CD1c-positive myeloid dendritic cell (primary cell): ENCODE data around the gene PEAK1.
"Not testable (repeated sequence)": the region's sequence is repeated elsewhere in the genome, so short reads cannot be mapped to it uniquely, and the experiment has no call there.

Experiments used
- DNase-seq: peaks from one replicate; pipeline ENCODE4 v3.0.0-alpha.2; 2016; ENCODE audit errors: extremely low spot score

The PEAK1 gene

DNA sequence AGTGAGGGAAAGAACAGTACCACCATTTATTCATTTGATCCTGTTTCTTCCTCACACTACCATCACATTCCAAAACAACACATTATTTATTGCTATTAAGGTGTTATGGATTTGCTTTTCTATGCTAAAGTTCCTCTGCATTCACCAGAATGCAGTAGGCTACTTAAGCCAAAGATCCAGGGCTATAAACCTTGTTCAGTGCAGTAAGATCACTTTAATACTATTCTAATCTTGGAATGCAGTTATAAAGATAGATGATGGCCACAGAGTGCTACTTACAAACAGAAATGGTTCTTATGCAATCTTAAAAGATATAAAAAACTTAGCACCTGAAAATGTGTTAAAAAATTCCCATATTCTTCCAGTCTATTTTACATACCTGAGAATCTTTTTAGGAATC lies 241.5 kb downstream of the PEAK1 start:
- no peak for DNase-seq

DNA sequence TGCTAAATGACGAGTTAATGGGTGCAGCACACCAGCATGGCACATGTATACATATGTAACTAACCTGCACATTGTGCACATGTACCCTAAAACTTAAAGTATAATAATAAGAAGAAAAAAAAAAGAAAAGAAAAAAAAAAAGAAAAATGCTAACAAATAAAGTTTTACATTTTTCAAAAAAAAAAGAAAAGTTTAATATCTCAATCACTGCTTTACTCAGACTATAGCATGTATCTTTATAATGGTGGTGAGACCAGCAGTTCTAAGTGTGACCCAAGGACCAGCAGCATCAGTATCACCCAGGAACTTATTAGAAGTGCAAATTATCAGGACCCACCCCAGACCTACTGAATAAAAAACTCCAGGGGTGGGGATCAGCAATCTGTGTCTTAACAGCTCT lies 243.8 kb downstream of the PEAK1 start:
- DNase-seq: not testable (repeated sequence)

DNA sequence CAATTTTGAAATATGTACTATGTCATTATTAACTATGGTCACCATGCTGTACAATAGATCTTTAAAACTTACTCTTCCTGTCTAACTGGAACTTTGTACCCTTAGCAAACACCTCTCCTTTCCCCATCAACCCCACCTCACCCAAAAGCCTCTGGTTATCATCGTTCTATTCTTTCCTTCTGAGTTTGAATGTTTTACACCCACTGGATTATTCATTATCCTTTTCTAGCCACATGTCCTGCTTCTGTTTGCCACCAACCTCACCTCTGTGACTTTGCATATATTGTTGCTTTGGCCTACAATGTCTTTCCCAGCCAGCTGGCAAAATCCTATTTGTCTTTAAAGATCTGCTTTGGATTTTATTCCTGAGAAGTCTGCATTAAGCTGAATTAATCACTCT lies 246.4 kb downstream of the PEAK1 start:
- DNase-seq: no peak

DNA sequence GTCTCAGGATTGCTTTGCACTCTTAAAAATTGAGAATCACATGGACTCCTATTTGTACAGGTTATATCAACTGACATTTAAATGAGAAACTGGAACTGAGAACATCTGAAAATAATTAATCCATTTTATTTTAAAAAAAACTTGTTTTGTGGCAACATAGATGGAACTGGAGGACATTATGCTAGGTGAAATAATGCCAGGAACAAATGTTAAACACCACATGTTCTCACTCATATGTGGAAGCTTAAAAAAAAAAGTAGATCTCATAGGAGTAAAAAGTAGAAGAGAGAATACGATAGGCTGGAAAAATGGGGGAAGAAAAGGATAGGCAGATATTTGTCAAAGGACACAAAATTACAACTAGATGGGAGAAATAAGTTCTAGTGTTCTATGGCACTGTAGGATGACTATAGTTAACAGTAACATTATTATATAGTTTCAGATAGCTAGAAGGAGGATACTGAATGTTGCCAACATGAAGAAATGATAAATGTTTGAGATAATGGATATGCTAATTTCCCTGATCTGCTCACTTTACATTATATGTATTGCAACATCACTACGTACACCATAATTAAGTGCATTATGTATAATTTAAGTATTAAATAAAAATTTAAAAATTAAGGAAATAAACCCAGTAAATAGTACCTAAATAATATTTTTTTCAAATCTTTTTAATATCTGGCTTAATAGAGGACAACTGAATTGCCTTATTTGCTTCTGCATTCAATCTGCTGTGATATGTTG lies 248.5 kb downstream of the PEAK1 start:
- DNase-seq: no peak

DNA sequence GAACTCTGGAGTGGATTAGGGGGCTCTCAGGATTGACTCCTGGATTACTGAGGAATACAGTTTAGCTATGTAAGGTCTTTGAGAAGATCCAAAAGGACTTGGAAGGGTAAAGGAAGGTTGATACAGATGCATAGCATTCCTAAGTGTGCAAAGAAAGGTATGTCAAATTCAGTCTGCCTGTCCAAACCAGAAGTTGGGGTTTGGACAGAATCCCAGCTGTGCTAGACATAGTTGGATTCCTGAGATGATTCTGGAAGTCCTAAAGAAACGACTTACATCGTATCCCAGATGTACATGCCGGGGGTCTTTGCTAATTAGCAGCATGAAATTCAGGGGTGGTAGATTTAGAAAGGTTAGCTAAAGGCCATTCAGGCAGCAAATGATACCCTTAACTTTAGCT lies 251.3 kb downstream of the PEAK1 start:
- no peak for DNase-seq

DNA sequence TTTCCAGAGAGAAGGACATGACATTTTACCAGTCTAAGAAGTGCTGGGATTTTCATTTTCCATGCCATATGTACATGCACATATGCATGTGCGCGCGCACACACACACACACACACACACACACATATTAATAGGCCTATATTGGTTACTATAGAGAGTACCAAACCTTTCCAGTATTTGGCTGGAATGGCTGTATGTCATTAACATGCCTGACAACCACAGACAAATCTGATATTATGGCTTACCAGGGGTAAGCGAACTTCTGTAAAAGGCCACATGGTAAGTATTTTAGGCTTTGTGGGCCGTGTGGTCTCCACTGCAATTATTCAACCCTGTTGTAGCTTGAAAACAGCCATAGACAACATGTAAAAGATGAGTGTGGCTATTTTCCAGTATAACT lies 251.8 kb downstream of the PEAK1 start:
- no peak for DNase-seq

DNA sequence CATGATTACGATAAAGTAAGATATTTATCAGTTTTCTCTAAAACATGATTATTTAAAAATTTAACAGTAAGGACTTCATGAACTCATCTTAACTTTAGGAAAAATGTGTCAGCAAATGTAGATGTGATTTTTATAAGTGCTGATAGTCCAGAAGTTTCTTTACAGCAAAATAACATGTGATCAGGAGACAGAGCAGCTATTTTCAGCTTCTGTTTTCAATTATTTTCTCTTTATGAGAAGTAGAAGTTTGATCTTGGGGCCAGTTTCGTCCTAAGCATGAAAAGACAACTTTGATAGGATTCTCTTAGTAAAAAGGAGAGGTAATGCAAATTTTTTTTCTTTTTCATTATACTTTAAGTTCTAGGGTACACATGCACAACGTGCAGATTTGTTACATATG lies 252.5 kb downstream of the PEAK1 start:
- no peak for DNase-seq

DNA sequence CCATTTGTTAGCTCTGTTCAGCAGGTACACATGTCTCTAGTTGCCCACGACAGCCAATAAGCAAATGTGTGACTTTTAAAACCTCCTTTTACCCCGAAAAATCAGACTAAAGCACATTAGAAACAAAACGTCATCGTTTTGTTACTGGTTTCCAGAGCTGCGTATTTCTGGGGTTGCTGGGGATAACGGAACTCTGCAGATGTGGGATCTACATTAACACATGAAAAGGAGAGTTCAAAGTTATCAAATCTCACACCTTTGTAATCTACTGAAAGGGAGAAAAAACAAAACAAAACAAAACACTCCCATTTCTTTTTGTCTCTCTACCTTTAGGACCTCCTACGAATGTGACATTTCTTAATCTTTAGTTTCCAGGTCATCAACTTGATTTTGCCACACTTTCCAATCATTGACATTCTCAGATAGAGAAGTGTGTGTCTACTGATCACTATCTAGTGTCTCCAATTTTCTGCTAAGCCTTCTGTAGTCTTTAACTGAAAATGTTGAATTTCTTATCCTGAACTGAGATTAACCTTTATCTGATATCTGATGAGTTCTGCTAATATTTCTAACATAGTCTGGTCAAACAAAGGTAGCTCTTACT lies 256.0 kb downstream of the PEAK1 start:
- no peak for DNase-seq

DNA sequence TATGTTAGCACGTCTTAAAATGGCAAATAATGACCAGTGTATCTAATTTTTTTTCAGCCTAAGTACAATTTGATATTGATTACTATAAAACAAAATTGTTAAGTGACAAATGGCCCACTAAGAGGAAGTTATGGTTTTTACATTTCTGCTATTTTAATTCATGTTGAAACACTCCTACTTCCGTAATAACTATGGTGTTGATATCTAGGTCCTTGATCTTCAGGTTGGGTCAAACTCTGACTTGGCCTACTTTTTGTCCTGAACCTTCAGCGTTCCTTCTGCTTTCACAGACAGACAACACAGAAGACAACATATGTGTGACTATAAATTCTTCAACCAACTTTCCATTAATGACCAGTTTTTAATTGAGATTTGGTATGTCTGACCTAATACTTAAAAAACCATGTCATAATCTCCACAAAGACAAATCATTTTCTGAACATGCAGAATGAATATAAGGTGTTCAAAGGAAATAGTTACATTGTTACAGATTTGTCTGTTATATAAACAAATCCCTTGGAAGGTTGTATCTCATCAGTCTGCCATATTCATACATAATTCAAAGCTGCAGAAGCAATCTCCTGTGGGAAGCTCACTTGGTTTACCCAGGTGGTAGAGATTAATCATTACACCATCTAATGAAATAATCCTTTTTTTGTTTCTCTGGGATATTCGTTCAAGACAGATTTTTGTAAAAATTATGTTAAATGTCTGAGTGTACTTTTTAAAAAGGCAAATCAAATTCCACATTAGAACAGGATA lies 256.9 kb downstream of the PEAK1 start:
- peak; percentile 59 for DNase-seq

DNA sequence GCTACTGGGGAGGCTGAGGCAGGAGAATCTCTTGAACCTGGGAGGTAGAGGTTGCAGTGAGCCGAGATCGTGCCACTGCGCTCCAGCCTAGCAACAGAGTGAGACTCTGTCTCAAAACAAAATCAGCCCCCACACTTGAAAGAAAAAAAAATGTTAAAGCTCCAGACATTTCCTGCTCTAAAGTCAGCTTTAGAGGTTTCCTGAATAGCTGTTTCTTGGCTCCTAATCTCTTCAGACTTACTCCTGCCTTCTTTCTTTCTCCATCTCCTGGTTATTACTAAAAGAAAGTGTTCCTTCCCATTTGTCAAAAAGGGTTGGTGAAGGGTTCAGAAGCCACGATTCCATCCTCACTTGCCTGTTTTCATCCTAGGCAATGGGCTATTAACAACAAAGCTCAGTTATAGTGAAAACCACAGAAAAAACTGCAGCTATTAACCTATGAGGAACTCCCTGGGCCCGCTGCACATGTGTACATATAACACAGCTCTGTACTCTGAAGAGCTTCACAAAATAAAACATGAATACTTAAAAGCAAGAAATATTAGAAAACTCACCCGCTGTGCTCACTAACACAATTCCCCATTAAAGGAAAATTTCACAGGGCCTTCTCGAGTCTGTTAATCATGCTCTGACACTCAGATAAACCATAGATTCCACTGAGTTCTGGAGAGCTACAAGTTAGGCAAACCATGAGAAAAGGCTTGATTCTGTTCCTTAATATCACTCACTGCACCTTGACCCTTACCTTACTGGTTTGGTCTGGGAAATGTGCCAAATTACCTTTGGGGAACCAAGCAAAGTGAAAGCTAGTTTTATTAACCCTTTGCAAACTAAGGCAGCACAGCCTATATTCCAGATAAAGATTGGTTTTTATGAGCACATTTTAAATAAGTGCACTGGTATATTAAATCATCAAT lies 259.1 kb downstream of the PEAK1 start:
- no peak for DNase-seq

DNA sequence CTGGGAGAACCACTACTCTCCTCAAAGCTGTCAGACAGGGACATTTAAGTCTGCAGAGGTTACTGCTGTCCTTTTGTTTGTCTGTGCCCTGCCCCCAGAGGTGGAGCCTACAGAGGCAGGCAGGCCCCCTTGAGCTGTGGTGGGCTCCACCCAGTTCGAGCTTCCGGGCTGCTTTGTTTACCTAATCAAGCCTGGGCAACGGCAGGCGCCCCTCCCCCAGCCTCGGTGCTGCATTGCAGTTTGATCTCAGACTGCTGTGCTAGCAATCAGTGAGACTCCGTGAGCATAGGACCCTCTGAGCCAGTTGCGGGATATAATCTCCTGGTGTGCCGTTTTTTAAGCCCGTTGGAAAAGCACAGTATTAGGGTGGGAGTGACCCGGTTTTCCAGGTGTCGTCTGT lies 263.9 kb downstream of the PEAK1 start:
- not testable (repeated sequence) for DNase-seq

DNA sequence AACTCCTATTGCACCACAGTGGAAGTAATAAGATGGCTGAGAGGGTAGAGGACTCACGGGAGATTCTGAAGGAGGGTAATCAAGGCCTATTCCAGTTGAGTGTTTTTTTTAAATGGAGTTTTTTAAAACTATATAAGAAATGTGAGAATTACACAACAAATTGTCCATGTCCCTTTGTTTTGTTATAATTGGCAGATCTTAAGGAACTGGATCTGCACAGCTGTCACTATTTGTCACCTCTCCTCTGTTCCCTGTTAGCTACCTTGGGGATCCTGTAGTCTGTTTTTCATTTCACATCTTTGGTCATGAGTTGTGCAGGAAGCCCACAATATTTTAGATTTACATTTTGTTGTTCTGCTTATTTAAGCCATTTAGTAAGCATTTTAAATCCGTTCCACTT lies 271.7 kb downstream of the PEAK1 start:
- no peak for DNase-seq

DNA sequence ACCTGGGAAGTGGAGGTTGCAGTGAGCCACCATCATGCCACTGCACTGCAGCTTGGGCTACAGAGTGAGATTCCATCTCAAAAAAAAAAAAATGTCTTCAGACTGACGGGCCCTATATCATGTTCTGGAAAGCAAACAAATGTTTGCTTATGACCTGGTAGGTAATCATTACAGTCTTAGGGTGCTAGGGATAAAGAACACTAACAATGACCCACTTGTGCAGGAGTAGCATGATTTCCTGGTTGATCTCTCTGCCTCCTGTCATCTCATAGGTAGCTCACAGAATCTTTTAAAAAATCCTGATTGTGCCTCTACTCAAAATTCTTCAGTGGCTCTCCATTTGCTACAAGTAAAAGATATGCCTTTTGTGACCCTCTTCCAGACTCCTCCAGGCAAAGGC lies 274.5 kb downstream of the PEAK1 start:
- no peak for DNase-seq

DNA sequence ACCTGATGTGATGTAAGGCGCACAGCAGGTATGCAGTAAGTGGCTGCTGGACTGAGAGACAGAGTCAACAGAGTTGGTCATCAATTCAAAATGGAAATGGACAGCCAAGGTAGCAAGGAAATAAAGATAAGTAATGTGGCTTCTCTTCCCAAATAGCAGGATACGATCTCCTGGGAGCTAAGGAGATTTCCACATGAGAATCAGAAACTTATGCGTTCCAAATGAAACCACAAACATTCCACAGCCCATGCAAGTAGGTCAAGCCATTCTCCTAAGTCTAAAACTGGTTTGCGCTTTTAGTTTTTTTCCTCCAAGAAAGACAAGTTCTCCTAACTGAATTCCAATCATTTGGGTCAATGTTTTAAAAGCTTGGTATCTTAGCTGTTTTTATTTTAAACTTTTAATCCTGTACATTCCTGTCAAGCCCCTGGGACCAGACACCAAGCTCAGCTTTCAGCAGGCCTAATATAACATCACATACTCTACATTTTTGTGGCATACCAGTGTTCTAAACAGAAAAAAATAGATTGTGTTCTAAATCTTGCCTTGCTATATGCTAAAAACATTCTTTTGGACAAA lies 275.3 kb downstream of the PEAK1 start:
- DNase-seq: no peak

DNA sequence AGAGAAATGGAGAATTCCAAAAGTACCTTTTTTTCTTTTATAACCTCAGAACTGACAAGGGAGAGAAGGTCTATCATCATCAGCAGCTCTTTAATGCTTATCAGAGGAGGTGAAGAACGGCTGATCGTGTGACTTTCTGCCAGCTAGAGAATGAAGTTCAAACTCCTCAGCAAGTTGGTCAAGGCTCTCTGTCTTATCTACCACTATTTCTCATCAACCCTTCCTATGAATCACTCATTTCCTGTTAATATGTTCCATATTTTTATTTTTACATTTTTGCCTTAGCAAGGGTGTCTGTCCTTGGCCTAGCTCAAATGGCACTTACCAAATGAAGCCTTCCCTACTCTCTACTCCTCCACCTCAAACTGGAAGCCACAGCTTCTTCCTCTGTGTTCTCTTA lies 275.9 kb downstream of the PEAK1 start:
- no peak for DNase-seq

DNA sequence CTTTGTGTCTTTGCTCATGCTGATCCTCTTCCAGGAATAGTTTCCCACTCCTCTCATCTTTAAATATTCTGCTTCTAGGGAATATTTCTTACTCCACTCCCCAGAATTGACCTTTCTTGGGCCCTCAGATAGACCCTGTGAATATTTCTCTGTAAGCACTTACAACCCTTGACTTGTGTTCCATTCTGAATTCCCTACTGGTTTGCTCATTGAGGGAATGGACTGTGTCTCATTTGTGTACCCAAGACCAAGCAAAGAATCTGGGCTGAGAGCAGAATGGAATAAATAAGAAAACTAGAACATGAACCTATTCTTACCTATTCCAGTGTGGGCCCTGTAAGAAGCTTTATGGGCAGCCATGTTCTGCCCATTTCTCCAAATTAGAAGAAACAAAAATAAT lies 276.3 kb downstream of the PEAK1 start:
- DNase-seq: no peak

DNA sequence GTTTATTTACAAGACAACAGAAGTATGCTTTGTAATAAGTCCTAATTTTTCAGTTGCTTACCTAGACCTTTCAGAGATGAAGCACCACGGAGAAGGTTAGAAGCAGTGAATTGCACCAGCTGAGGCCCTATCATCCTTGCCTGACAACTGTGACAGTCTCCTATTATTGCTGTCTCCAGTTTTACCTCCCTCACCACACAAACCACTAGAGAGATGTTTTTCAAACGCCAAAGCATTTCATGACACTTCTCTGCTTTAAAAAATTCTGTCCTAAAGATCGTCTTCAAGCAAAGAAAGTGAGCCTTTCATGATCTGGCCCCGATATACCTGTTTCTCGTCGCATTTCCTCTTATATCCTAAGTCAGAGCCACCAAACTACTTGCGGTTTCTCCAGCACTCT lies 276.7 kb downstream of the PEAK1 start:
- no peak for DNase-seq

DNA sequence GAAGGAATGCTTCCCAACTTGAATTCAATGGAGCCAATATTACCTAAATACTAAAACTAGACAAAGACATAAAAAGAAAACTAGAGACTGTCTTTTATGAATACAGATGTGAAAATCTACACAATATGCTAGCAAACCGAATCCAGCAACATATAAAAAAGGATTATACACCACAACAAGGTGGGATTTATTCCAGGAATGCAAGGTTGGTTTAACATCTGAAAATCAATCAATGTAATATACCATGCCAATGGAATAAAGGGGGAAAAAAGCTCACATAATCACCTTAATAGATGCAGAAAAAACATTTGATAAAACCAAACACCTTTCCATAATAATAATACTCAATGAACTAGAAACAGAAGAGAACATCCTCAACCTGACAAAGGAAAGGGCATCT lies 279.7 kb downstream of the PEAK1 start:
- no peak for DNase-seq

DNA sequence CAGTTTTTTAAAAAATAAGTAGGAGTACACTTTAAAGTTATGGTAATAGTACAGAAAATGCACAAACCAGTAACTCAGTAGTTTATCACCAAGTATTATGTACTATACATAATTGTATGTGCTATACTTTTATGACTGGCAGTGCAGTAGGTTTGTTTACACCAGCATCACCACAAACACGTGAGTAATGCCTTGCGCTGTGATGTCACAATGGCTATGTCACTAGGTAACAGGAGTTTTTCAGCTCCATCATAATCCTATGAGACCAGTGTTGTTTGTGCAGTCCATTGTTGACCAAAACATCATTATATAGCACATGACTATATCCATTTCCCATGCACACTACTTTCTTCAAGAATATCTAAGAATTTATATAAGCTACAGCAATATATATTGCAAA lies 280.6 kb downstream of the PEAK1 start:
- no peak for DNase-seq

DNA sequence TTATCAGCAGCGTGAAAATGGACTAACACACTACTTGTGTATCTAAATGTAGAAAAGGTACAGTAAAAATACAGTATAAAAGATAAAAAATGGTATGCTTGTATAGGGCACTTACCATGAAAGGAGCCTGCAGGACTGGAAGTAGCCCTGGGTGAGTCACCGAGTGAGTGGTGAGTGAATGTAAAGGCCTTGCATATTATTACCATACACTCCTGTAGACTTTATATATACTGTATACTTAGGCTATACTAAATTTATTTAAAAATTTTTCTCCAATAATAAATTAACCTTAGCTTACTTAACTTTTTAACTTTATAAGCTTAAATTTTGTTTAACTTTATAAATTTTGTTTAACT lies 281.8 kb downstream of the PEAK1 start:
- no peak for DNase-seq

DNA sequence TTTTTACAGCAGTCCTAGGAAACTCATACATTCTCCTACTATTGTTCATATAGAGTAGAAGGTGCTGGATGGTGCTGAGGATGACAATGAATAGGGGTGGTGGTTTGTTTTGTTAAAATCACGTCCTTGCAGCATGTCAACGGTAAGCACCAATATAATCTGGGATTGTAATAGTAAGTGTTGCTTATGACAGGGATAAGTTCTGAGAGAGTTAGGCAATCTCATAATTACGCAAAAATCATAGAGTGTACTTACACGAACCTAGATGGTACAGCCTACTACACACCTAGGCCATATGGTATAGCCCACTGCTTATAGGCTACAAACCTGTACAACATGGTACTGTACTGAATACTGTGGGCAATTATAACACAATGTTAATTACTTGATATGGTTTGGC lies 284.7 kb downstream of the PEAK1 start:
- no peak for DNase-seq
